Measurements from ENCODE around the gene PRDM11. TPM values are rescaled to one million over a fixed set of nuclear protein-coding genes. Genes with fewer than 3 reads are reported as not detected.

PRDM11 gene
- total and polyA plus RNA-seq, 8 donors = 1.2 to 139 (median 7.9) TPM

DNA sequence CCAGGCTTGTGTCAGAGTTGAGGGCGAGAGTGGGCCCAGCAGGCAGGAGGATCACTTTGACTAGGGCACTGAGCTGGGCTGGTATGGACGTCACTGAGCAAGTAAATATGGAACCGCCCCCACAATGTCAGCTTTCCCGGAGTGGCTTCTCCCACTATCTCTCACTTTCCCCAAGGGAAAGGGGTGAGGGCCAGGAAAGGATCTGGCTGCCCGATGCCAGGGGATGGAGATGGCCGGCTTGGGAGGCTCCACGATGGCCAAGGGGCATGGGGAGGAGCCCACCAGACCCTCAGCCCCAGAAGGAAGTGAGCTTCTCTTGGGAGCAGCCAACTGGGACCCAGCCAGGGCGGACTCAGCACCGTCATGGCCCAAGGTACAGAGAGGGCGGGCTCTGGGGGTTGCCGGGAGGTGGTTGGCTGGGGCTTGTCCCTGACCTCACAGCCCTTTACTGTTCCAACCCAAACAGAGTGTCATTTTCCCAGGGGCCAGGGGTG lies 8.7 kb downstream of the PRDM11 start:
- Histone ChIP-seq H3K36me3 (no peaks in the 10 kb centered on the region), H3K4me1 (peaks cover 30 to 87% (median 51%) of the 10 kb centered on the region in 4 donors), H3K27ac (peak overlapping the region in 2 of 5 donors; percentile 54 to 70), H3K9me3 (no peaks in the 10 kb centered on the region), H3K4me3 (no peak overlapping the region), H3K27me3 (no peaks in the 10 kb centered on the region)
- TF ChIP-seq EP300 (IDR thresholded peaks at IDR 0.05) (no peak), CTCF (IDR thresholded peaks at IDR 0.05) (no peak), POLR2A (IDR thresholded peaks at IDR 0.05) (no peak), POLR2AphosphoS5 (IDR thresholded peaks at IDR 0.05) (no peak)
- 63 to 79% (median 69%) methylated on average over 11 of the region's 11 CpGs for WGBS, 5 donors
- intact Hi-C loops (cut with DNase I; ENCODE audit: low total_unique reads) = no loop called here
- DNase-seq = peak; percentile 19 to 42

GRCh38 chr11:45155627-45156180 lies 9.3 kb downstream of the PRDM11 start:
- TF ChIP-seq CTCF (IDR thresholded peaks at IDR 0.05) (no peak), POLR2A (IDR thresholded peaks at IDR 0.05) (no peak), POLR2AphosphoS5 (IDR thresholded peaks at IDR 0.05) (no peak), EP300 (IDR thresholded peaks at IDR 0.05) (no peak)
- Histone ChIP-seq H3K27ac (peak overlapping the region in 2 of 5 donors; percentile 54 to 70), H3K4me1 (peaks cover 30 to 88% (median 53%) of the 10 kb centered on the region in 4 donors), H3K36me3 (no peaks in the 10 kb centered on the region), H3K27me3 (no peaks in the 10 kb centered on the region), H3K4me3 (no peak overlapping the region), H3K9me3 (no peaks in the 10 kb centered on the region)
- 69 to 92% (median 79%) methylated on average over 4 of the region's 4 CpGs for WGBS, 5 donors
- DNase-seq = no peak
- intact Hi-C loops (cut with DNase I; ENCODE audit: low total_unique reads) = no loop called here

DNA sequence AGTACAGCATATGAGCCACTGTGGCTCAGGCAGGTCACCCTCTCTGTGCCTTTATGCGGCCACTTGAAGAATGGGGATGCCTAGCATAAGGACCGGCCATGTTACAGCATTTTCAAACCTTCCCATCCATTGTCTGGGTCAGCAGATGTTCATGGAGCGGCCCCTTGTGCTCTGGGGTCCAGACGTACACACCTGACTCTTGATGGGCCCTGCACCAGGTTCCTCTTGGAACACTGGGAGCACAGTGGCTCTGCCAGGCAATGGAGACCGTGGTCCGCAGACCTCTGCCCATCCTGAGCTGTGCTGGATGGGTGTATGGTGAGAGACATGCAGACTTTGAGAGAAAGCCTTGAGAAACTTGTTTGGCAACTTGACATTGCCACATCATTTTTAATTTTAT lies 9.8 kb downstream of the PRDM11 start:
- no peak for DNase-seq
- intact Hi-C loops (cut with DNase I; ENCODE audit: low total_unique reads) = no loop called here
- Histone ChIP-seq H3K27me3 (no peaks in the 10 kb centered on the region), H3K4me3 (no peak overlapping the region), H3K9me3 (no peaks in the 10 kb centered on the region), H3K27ac (peak overlapping the region in 2 of 5 donors; percentile 54 to 70), H3K4me1 (peaks cover 30 to 88% (median 56%) of the 10 kb centered on the region in 4 donors), H3K36me3 (no peaks in the 10 kb centered on the region)
- TF ChIP-seq CTCF (IDR thresholded peaks at IDR 0.05) (no peak), POLR2AphosphoS5 (IDR thresholded peaks at IDR 0.05) (no peak), EP300 (IDR thresholded peaks at IDR 0.05) (no peak), POLR2A (IDR thresholded peaks at IDR 0.05) (no peak)
- WGBS, 5 donors = 84 to 94% (median 90%) methylated on average over 4 to 6 of the region's 6 CpGs

GRCh38 chr11:45156741-45157140 lies 10.3 kb downstream of the PRDM11 start:
- H3K27me3 ChIP-seq = no peaks in the 10 kb centered on the region
- intact Hi-C loops (cut with DNase I; ENCODE audit: low total_unique reads) = no loop called here
- peak; percentile 20 to 45 for DNase-seq
- H3K36me3 ChIP-seq = no peaks in the 10 kb centered on the region
- WGBS, 5 donors = 77 to 94% (median 91%) methylated on average over 9 of the region's 9 CpGs
- peaks cover 33 to 88% (median 61%) of the 10 kb centered on the region in 4 donors for H3K4me1 ChIP-seq
- no peak overlapping the region for H3K4me3 ChIP-seq
- no peaks in the 10 kb centered on the region for H3K9me3 ChIP-seq
- H3K27ac ChIP-seq = peak overlapping the region in 1 of 5 donors; percentile 70
- TF ChIP-seq CTCF (IDR thresholded peaks at IDR 0.05) = no peak
- TF ChIP-seq EP300 (IDR thresholded peaks at IDR 0.05) = no peak
- no peak for TF ChIP-seq POLR2AphosphoS5 (IDR thresholded peaks at IDR 0.05)
- no peak for TF ChIP-seq POLR2A (IDR thresholded peaks at IDR 0.05)

All from stomach (tissue), 9 donors.